ENCODE results near the gene GOLGA8K.
"Not testable (repeated sequence)": the region's sequence is repeated elsewhere in the genome, so short reads cannot be mapped to it uniquely, and the experiment has no call there.

DNA sequence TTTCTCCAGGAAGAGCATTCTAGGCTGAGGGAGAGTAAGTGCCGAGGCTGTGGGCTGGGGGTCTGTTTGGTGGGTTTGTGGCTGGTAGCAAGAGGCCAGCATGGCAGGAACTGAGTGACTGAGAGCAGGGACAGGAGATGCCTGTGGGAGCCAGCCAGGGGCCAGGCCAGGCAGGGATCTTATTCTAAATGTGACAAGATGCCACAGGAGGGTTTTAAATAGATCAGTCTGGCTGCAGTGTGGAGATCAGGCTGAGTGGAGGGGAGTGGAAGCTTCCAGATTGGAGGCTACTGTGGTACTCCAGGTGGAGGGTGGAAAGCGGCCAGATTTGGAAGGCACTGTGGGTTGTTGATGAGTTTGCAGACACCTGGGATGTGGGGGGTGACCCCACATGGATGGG, 28.9 kb downstream of the GOLGA8K start:
- not testable (repeated sequence) for TF ChIP-seq CTCF (IDR thresholded peaks at IDR 0.05; ENCODE audit: insufficient read depth, low read depth, low read length); EZH2 (IDR thresholded peaks at IDR 0.05; ENCODE audit: insufficient read depth, low read length)

Data from astrocyte (in vitro differentiated cells and primary cell).